GM19099 (cell line): ENCODE measurements around the gene ABTB1.
A peak's percentile ranks its signal among the peaks of the same experiment; 100 is the strongest.

Experiments
- POLR2A ChIP-seq: IDR thresholded peaks from 3 replicates; pipeline ENCODE4 v1.6.1; 2011; ENCODE audit warnings: low read depth; ENCODE audit not compliant: insufficient read length; ENCODE audit errors: extremely low read depth

ABTB1 gene

GRCh38 chr3:127672429-127673190 lies at the start of gene ABTB1:
TSS of gene ABTB1 (plus strand) at chr3:127672952. CDS start at chr3:127673026, 74 bp downstream.
- TF ChIP-seq POLR2A, result peak; percentile 91

- TF ChIP-seq POLR2A, result no peak
These were observed 48.7 kb upstream of the ABTB1 start for GRCh38 chr3:127624063-127624462.

DNA sequence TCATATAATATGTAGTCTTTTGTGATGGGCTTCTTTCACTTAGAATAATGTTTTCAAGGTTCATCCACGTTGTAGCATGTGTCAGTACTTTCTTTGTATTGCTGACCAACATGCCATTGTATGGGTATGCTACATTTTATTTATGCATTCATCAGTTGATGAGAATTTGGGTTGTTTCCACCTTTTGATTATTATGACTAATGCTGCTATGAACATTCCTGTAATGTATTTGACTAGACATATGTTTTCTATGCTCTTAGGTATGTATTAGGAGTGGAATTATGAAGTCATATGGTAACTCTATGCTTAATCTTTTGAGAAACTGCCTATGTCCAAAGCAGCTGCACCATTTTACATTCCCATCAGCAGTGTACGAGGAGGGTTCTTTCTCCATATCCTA lies 46.9 kb upstream of the ABTB1 start:
- TF ChIP-seq POLR2A, result no peak

- no peak for TF ChIP-seq POLR2A
These were observed 44.3 kb upstream of the ABTB1 start for GRCh38 chr3:127628426-127628787.

DNA sequence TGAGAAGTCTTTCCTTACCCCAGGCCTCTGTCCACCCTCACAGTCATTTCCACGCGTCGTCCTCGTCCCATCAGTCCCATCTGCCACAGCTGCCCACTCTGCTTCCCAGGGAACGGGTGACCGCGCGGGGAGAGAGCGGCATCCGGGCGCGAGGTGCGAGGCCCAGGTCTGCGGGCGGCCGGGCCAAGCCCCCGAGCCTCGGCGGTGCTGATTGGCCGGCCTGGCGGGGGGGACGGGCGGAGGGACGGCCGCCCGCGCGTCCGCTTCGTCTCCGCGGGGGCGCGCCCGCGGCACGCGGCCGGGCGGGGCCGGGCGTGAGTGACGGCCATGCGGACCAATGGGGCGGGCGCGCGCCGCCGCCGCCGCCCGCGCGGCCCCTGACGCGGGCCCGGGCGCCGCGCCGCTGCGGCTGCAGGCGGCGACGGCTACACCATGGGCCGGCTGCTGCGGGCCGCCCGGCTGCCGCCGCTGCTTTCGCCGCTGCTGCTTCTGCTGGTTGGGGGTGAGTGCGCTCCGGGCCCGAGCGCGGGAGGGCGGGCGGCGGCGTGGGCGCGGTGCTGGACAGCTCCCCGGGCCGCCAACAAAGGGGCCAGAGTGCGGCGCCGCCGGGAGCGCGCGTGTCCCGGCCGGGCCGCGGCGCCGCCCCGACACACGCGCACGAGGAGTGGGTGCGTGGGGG lies 43.8 kb upstream of the ABTB1 start, which contains the start of gene PODXL2:
Gene PODXL2, plus strand, starts transcription at position 398 of the 679 bp plus-strand sequence. Its CDS starts 35 bp downstream, at position 433.
- no peak for TF ChIP-seq POLR2A

DNA sequence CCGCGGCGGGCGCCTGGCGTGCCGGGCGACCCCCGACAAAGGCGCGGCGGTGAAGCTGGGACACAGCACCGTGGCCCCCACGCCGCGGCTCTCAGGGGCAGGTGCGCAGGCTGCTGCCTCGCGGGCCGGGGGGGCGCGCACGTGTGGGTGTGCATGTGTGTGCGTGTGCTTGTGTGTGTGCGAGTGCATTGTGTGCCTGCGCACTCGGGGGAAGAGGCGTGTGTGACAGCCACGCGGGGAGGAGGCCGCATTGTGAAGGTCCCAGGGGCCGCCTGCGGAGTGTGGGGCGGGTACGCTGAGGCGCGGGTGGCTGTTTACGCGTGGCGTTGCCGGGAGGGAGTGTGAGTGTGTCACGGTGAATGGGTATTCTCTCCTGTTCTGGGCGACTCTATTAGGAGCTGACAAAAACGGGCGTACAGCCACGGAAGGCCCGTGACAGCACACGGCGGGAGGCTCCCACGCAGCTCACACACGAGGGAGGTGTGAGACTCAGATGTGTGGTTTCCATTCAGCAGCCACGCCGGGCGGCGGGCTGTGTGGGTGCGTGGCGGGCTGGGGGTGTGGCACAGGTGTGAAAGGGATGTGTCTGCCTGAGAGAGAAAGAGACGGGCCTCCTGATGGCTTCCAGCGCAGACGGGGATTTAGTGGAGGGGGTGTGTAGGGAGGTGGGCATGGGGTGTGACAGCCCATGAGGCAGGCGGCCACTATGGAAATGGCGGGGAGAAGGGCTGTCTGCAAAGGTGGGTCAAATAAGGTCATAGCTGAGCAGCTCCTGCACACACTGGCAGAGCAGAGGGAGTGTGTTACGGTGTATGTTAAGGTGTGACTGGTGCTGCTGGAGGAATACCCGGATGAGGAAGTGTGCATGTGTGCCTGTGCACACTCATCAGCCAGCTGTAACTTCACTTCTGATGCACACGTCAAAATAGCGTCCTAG lies 43.0 kb upstream of the ABTB1 start:
- no peak for TF ChIP-seq POLR2A

DNA sequence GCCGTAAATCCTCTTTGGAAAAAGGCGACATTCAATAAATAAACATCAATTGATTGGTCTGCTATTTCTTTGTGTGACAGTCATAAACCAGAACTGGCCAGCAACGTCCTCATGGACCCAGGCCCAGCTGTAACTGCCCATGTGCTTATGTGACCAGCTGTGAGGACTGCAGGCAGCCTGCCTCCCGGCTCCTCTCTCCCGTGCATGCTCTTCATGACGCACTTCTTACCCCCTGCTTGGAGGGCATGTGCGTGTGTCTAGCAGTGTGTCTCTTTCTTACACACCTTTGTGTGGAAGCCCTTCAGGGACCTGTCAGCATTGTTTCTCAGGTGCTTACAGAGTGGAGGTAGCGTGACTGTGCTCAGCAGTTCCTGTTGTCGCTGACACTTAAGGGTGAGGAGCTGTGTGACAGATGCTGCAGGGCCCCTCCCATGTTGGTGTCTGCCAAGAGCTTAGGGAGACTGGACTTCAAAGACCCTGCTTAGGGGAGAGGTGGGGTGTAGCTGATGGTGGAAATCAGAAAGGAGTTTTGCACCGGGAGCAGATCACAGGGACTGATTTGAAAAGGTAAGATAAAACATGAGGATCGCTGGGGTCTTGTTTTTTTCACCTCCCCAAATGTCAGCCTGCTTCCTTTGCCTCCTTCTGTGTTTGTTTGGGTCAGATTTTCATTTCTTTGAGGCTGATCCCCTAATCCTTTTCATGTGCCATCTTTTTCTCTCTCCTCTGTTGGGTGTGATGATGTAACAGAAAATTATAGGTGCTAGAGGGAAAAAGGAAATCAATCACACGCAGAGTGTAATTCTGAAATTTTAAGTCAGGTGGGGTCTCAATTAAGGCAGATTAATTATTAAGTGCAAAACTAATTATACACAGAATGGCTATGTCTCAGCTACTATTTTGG lies 41.7 kb upstream of the ABTB1 start:
- TF ChIP-seq POLR2A, result no peak

GRCh38 chr3:127632035-127632820 lies 40.5 kb upstream of the ABTB1 start:
- no peak for TF ChIP-seq POLR2A

- no peak for TF ChIP-seq POLR2A
These were observed 38.1 kb upstream of the ABTB1 start for GRCh38 chr3:127634653-127635052.

DNA sequence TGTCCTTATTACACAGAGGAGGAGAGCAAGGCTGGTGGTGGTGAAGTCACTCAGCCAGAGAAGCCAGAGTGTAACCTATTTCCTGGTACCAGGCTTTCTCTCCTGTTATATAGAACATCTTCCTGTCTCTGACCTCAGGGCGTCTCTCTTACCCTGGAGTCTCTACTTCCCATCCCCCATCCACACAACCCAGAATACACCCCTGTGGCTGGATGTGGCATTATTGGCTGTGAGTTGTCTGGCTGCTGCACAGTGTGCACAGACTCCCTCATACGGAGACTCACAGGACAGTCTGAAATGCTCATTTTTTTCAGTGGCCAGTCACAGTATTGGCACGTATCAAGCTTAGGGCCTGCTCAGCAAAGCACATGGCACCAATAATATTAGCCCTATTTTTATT lies 35.2 kb upstream of the ABTB1 start:
- no peak for TF ChIP-seq POLR2A

DNA sequence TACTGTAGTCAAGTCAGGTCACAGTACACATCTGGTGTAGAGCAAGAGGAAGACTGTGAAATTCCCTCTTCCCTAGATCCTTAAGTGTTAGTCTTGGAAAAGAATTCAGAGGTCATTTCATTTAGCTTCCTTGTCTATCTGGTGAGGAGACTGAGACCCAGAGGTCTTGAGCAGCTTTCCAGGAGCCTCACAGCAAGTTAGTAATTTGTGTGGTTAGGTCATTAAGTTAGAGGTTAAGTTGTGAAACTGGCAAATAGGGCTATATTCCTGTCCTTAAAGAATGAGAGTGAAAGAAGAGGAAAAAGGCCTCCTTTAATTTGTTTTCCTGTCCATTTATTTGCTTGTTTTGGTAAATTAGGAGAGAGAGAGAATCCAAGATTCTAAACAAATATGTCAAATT lies 34.8 kb upstream of the ABTB1 start:
- no peak for TF ChIP-seq POLR2A

GRCh38 chr3:127639173-127640041 lies 33.3 kb upstream of the ABTB1 start:
- no peak for TF ChIP-seq POLR2A

- TF ChIP-seq POLR2A, result no peak
These were observed 32.8 kb upstream of the ABTB1 start for GRCh38 chr3:127640042-127640355.

GRCh38 chr3:127644641-127645370 lies 27.9 kb upstream of the ABTB1 start:
- no peak for TF ChIP-seq POLR2A
